Bronchial epithelial cell (primary cell): ENCODE data around the gene IER5. TPM values are rescaled to one million over a fixed set of nuclear protein-coding genes. Genes with fewer than 3 reads are reported as not detected.
"Not testable (repeated sequence)": the region's sequence is repeated elsewhere in the genome, so short reads cannot be mapped to it uniquely, and the experiment has no call there.

ENCODE experiments used
- DNase-seq: peaks from one replicate; pipeline ENCODE4 v3.0.0-alpha.2; 2010; ENCODE audit warnings: low read depth
- FAIRE-seq: peaks from 2 replicates; lab custom pipeline; 2011; peaks lifted over from hg19 to GRCh38; lab: Jason Lieb, UNC
- H3K27me3 ChIP-seq: 2 replicates; pipeline ENCODE4 v1.5.1; 2011; ENCODE audit warnings: low read length; ENCODE audit not compliant: control insufficient read depth, insufficient read depth
- H3K36me3 ChIP-seq: 2 replicates; pipeline ENCODE4 v1.5.1; 2011; ENCODE audit warnings: low read length; ENCODE audit not compliant: control insufficient read depth, insufficient read depth
- H3K4me3 ChIP-seq: 2 replicates; pipeline ENCODE4 v1.5.1; 2011; ENCODE audit warnings: mild to moderate bottlenecking, low read depth, low read length, control low read depth
- CTCF ChIP-seq: IDR thresholded peaks from 2 replicates; pipeline ENCODE4 v1.5.1; 2011; ENCODE audit warnings: mild to moderate bottlenecking, moderate library complexity, low read length, control low read depth, inconsistent platforms; ENCODE audit not compliant: insufficient read depth, severe bottlenecking
- total RNA-seq: library from RNA; depleted of rRNA; stranded (reverse); fragments of >200 nt; gene quantifications from 2 replicates; pipeline ENCODE4 v1.2.1, GENCODE V29; 2014

IER5 gene
- 47.7 and 65.3 TPM in 2 replicates for total RNA-seq

- TF ChIP-seq CTCF = no peak
- DNase-seq (peak; percentile 89), FAIRE-seq (no peak)
- H3K27me3 ChIP-seq = no peaks in the 10 kb centered on the region
- peak within 1 kb of the TSS; percentile 84 for H3K4me3 ChIP-seq
- peaks cover 5% of the 10 kb centered on the region for H3K36me3 ChIP-seq
These were observed at the start of gene IER5 for GRCh38 chr1:181088079-181089016. Gene IER5, plus strand, starts transcription at chr1:181088700. Its CDS starts 203 bp downstream, at chr1:181088903.

- DNase-seq = no peak
- H3K27me3 ChIP-seq = no peaks in the 10 kb centered on the region
- peaks cover 1% of the 10 kb centered on the region for H3K36me3 ChIP-seq
- TF ChIP-seq CTCF = no peak
- H3K4me3 ChIP-seq = no peak overlapping the region
- no peak for FAIRE-seq
These were observed 48.1 kb upstream of the IER5 start for GRCh38 chr1:181040284-181040865.

DNA sequence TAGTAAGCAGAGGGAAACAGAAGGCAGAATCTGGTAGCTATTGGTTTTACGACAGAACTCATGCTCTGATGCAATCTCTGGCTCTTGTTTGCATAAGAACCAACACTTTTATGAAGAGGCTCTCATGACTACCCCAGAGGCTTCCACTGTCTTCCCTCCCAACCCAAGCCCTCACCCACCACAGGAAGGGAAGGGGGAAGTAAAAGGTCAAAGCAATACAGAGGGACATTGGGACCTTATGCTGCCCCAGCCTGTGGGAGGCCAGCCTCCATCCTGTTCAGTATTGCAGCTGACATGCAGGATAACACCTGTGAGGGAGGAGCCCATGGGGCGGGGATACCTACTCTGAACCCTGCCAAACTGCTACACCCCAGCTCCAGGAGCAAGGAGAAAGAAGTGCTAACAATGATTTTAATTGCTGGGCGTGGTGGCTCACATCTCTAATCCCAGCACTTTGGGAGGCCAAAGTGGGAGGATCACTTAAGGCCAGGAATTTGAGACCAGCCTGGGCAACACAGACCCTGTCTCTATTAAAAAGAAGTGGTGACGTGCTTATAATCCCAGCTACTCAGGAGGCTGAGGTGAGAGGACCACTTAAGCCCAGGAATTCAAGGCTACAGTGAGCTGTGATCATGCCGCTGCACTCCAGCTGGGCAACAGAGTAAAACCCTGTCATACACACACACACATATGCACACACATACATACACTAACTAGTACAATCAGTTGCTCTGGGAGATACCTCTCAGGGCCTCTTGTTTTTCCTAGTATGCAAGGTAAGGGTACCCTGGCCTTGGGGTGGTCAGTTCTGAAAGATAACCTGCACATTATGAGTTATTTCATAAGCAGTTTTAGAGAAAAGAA lies 45.2 kb upstream of the IER5 start:
- Histone ChIP-seq H3K4me3 (no peak overlapping the region), H3K27me3 (no peaks in the 10 kb centered on the region), H3K36me3 (peaks cover 2% of the 10 kb centered on the region)
- DNase-seq (peak; percentile 65), FAIRE-seq (no peak)
- TF ChIP-seq CTCF = no peak

DNA sequence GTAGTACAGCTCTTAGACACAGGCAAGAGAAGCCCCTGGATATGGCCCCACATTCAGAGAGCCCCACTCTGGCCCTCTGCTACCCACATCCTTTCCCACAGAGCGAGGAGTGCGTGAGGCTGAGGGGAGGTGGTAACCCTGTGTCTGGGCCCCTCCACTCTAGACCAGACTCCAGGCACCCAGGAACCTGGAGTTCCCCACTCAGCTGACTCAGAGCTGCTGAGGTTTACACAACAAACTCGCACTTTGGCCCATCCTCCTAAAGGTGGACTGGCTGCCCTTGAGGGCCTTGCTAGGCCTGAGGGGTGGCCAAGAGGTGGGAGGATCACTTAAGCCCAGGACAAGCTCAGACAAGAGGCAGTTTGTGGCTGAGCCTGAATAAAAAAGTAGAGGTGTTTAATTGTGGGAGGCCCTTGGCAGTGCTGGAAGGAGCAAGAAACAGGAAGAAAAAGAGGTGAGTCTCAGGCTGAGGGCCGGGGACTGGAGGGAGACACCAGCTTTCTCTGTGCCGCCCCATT lies 44.0 kb upstream of the IER5 start:
- Histone ChIP-seq H3K4me3 (no peak overlapping the region), H3K36me3 (peaks cover 5% of the 10 kb centered on the region), H3K27me3 (no peaks in the 10 kb centered on the region)
- FAIRE-seq (no peak), DNase-seq (peak; percentile 99)
- TF ChIP-seq CTCF = no peak

- not testable (repeated sequence) for H3K36me3 ChIP-seq, H3K27me3 ChIP-seq, FAIRE-seq, DNase-seq, H3K4me3 ChIP-seq
These were observed 42.6 kb upstream of the IER5 start for GRCh38 chr1:181045946-181046345.
